IPS-20b (cell line): ENCODE measurements around the gene UBE2D4.

Experiments used
- H3K27ac ChIP-seq: one replicate; pipeline ENCODE4 v1.5.1; 2013; ENCODE audit warnings: low read length
- H3K27me3 ChIP-seq: 2 replicates; pipeline ENCODE4 v1.6.1; 2013; ENCODE audit warnings: mild to moderate bottlenecking, low read length, inconsistent platforms; ENCODE audit not compliant: insufficient read depth
- H3K36me3 ChIP-seq: 2 replicates; pipeline ENCODE4 v1.6.1; 2013; ENCODE audit warnings: low read depth, mild to moderate bottlenecking, inconsistent platforms, low read length, moderate library complexity; ENCODE audit not compliant: insufficient read depth
- H3K4me1 ChIP-seq: 2 replicates; pipeline ENCODE4 v1.6.1; 2013; ENCODE audit warnings: mild to moderate bottlenecking, control low read depth, inconsistent platforms, low read length, moderate library complexity; ENCODE audit not compliant: insufficient read depth
- H3K4me3 ChIP-seq: 2 replicates; pipeline ENCODE4 v1.5.1; 2013; ENCODE audit warnings: mild to moderate bottlenecking, low read length, inconsistent platforms
- H3K9ac ChIP-seq: 2 replicates; pipeline ENCODE4 v1.6.1; 2013; ENCODE audit warnings: low read depth, mild to moderate bottlenecking, inconsistent platforms, low read length, moderate library complexity
- H3K9me3 ChIP-seq: 2 replicates; pipeline ENCODE4 v1.6.1; 2013; ENCODE audit warnings: mild to moderate bottlenecking, low read depth, low read length, inconsistent platforms; ENCODE audit not compliant: insufficient read depth

The UBE2D4 gene

GRCh38 chr7:43925984-43926797 is at the start of gene UBE2D4:
Gene UBE2D4, plus strand, starts transcription at chr7:43926436. Its CDS starts 97 bp downstream, at chr7:43926533.
- Histone ChIP-seq H3K36me3 (no peaks in the 10 kb centered on the region), H3K27ac (no peak within 1 kb of the TSS), H3K9me3 (no peaks in the 10 kb centered on the region), H3K9ac (peak within 1 kb of the TSS; percentile 47), H3K4me3 (peak within 1 kb of the TSS; percentile 82), H3K27me3 (peaks cover 38% of the 10 kb centered on the region), H3K4me1 (peaks cover 3% of the 10 kb centered on the region; the same call in 1 of the 2 replicates)

- Histone ChIP-seq H3K27me3 (no peaks in the 10 kb centered on the region), H3K9ac (no peak overlapping the region), H3K36me3 (peaks cover 51% of the 10 kb centered on the region), H3K27ac (no peak overlapping the region), H3K4me1 (peaks cover 4% of the 10 kb centered on the region; the same call in 1 of the 2 replicates), H3K9me3 (no peaks in the 10 kb centered on the region), H3K4me3 (no peak overlapping the region)
Measured at GRCh38 chr7:43876976-43877745, 49.1 kb upstream of the UBE2D4 start.

- no peak overlapping the region for H3K9ac ChIP-seq
- 0 out of 2 replicates have a peak, but pooled peaks cover 3% of the 10 kb centered on the region for H3K4me1 ChIP-seq
- H3K27me3 ChIP-seq: no peaks in the 10 kb centered on the region
- no peak overlapping the region for H3K4me3 ChIP-seq
- no peaks in the 10 kb centered on the region for H3K9me3 ChIP-seq
- H3K36me3 ChIP-seq: peaks cover 51% of the 10 kb centered on the region
- H3K27ac ChIP-seq: no peak overlapping the region
Measured at GRCh38 chr7:43877968-43878864, 48.0 kb upstream of the UBE2D4 start.

GRCh38 chr7:43878867-43879266 is 47.4 kb upstream of the UBE2D4 start:
- no peak overlapping the region for H3K27ac ChIP-seq
- peaks cover 51% of the 10 kb centered on the region for H3K36me3 ChIP-seq
- H3K9ac ChIP-seq: no peak overlapping the region
- no peaks in the 10 kb centered on the region for H3K27me3 ChIP-seq
- no peak overlapping the region for H3K4me3 ChIP-seq
- no peaks in the 10 kb centered on the region for H3K9me3 ChIP-seq
- H3K4me1 ChIP-seq: 0 out of 2 replicates have a peak, but pooled peaks cover 3% of the 10 kb centered on the region

GRCh38 chr7:43879477-43879876 is 46.8 kb upstream of the UBE2D4 start:
- Histone ChIP-seq H3K27ac (no peak overlapping the region), H3K4me1 (0 out of 2 replicates have a peak, but pooled peaks cover 3% of the 10 kb centered on the region), H3K27me3 (no peaks in the 10 kb centered on the region), H3K9ac (no peak overlapping the region), H3K9me3 (no peaks in the 10 kb centered on the region), H3K4me3 (no peak overlapping the region), H3K36me3 (peaks cover 51% of the 10 kb centered on the region)

GRCh38 chr7:43880596-43880995 is 45.6 kb upstream of the UBE2D4 start:
- Histone ChIP-seq H3K27ac (no peak overlapping the region), H3K9me3 (no peaks in the 10 kb centered on the region), H3K4me1 (0 out of 2 replicates have a peak, but pooled peaks cover 3% of the 10 kb centered on the region), H3K36me3 (peaks cover 51% of the 10 kb centered on the region), H3K9ac (no peak overlapping the region), H3K4me3 (no peak overlapping the region), H3K27me3 (no peaks in the 10 kb centered on the region)

GRCh38 chr7:43884209-43884608 is 42.0 kb upstream of the UBE2D4 start:
- H3K4me3 ChIP-seq: no peak overlapping the region
- 0 out of 2 replicates have a peak, but pooled peaks cover 3% of the 10 kb centered on the region for H3K4me1 ChIP-seq
- no peak overlapping the region for H3K27ac ChIP-seq
- no peak overlapping the region for H3K9ac ChIP-seq
- H3K27me3 ChIP-seq: no peaks in the 10 kb centered on the region
- H3K9me3 ChIP-seq: no peaks in the 10 kb centered on the region
- peaks cover 25% of the 10 kb centered on the region for H3K36me3 ChIP-seq

GRCh38 chr7:43884617-43885016 is 41.6 kb upstream of the UBE2D4 start:
- Histone ChIP-seq H3K9ac (no peak overlapping the region), H3K36me3 (peaks cover 22% of the 10 kb centered on the region), H3K27ac (no peak overlapping the region), H3K9me3 (no peaks in the 10 kb centered on the region), H3K4me1 (0 out of 2 replicates have a peak, but pooled peaks cover 3% of the 10 kb centered on the region), H3K4me3 (no peak overlapping the region), H3K27me3 (no peaks in the 10 kb centered on the region)

- Histone ChIP-seq H3K9me3 (no peaks in the 10 kb centered on the region), H3K27ac (no peak overlapping the region), H3K36me3 (peaks cover 9% of the 10 kb centered on the region), H3K4me3 (no peak overlapping the region), H3K27me3 (no peaks in the 10 kb centered on the region), H3K4me1 (no peaks in the 10 kb centered on the region), H3K9ac (no peak overlapping the region)
Measured at GRCh38 chr7:43888993-43889945, 37.0 kb upstream of the UBE2D4 start.

- H3K27me3 ChIP-seq: no peaks in the 10 kb centered on the region
- H3K9ac ChIP-seq: no peak overlapping the region
- H3K4me3 ChIP-seq: no peak overlapping the region
- H3K9me3 ChIP-seq: no peaks in the 10 kb centered on the region
- H3K27ac ChIP-seq: no peak overlapping the region
- H3K36me3 ChIP-seq: peaks cover 7% of the 10 kb centered on the region
- no peaks in the 10 kb centered on the region for H3K4me1 ChIP-seq
Measured at GRCh38 chr7:43890468-43890867, 35.8 kb upstream of the UBE2D4 start.
